Panc1 (cell line): ENCODE measurements around the gene USP40.

ENCODE experiments used
- POLR2AphosphoS5 ChIP-seq: IDR thresholded peaks from 2 replicates; pipeline ENCODE4 v1.6.1; 2012; ENCODE audit warnings: mild to moderate bottlenecking, low read depth, low read length, moderate library complexity
- REST ChIP-seq, 2 experiments: IDR thresholded peaks; 2 replicates each; pipeline ENCODE4 v1.6.1; 2011 to 2012; ENCODE audit warnings: low read depth in 2 of 2, control low read depth in 1 of 2, low read length in 1 of 2, mild to moderate bottlenecking in 1 of 2, moderate library complexity in 1 of 2; ENCODE audit not compliant: insufficient read depth in 1 of 2
- SIN3A ChIP-seq: IDR thresholded peaks from 2 replicates; pipeline ENCODE4 v1.6.1; 2012; ENCODE audit warnings: low read depth, mild to moderate bottlenecking, low read length, moderate library complexity, borderline replicate concordance; ENCODE audit not compliant: insufficient read depth
- TCF7L2 ChIP-seq: IDR thresholded peaks from 2 replicates; pipeline ENCODE4 v1.6.1; 2011; ENCODE audit warnings: mild to moderate bottlenecking, low read depth, low read length, inconsistent platforms
- TF ChIP-seq, protein P1 (sequence below): fragments of 450-650 bp; IDR thresholded peaks from 2 replicates; pipeline ENCODE4 v1.5.1; 2017; ENCODE audit warnings: mild to moderate bottlenecking

- TF ChIP-seq, protein P1, sequence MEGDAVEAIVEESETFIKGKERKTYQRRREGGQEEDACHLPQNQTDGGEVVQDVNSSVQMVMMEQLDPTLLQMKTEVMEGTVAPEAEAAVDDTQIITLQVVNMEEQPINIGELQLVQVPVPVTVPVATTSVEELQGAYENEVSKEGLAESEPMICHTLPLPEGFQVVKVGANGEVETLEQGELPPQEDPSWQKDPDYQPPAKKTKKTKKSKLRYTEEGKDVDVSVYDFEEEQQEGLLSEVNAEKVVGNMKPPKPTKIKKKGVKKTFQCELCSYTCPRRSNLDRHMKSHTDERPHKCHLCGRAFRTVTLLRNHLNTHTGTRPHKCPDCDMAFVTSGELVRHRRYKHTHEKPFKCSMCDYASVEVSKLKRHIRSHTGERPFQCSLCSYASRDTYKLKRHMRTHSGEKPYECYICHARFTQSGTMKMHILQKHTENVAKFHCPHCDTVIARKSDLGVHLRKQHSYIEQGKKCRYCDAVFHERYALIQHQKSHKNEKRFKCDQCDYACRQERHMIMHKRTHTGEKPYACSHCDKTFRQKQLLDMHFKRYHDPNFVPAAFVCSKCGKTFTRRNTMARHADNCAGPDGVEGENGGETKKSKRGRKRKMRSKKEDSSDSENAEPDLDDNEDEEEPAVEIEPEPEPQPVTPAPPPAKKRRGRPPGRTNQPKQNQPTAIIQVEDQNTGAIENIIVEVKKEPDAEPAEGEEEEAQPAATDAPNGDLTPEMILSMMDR, result no peak
- no peak for TF ChIP-seq SIN3A
- no peak for TF ChIP-seq POLR2AphosphoS5
- no peak for TF ChIP-seq REST (IDR thresholded peaks at IDR 0.05; ENCODE audit: insufficient read depth in 1 of 2, low read depth in 2 of 2, low read length in 1 of 2)
- TF ChIP-seq TCF7L2, result no peak
Observed at GRCh38 chr2:233462826-233463470, 103.6 kb downstream of the USP40 start.
